Memory B cell (primary cell): ENCODE measurements around the gene KRTAP10-2.
"Not testable (repeated sequence)": the region's sequence is repeated elsewhere in the genome, so short reads cannot be mapped to it uniquely, and the experiment has no call there.

Experiments used
- ATAC-seq: fragments of 150-1000 bp; cut with Tn5 transposase; 2 replicates; pipeline ENCODE4 v1.10.0; 2021; ENCODE audit warnings: low read depth, mild to moderate bottlenecking, moderate library complexity
- DNase-seq, 2 donors: peaks; one replicate each; pipeline ENCODE4 v3.0.0; 2022; ENCODE audit warnings: low spot score in 2 of 2
- H3K27ac Mint-ChIP-seq: one replicate; pipeline ENCODE4 v1.8.0; 2022; ENCODE audit warnings: mild to moderate bottlenecking, moderate library complexity, mixed read lengths
- H3K27me3 Mint-ChIP-seq: one replicate; pipeline ENCODE4 v1.8.0; 2022; ENCODE audit warnings: mixed read lengths
- H3K36me3 Mint-ChIP-seq: one replicate; pipeline ENCODE4 v1.8.0; 2022; ENCODE audit warnings: mild to moderate bottlenecking, mixed read lengths
- H3K4me1 Mint-ChIP-seq: one replicate; pipeline ENCODE4 v1.8.0; 2022; ENCODE audit warnings: mixed read lengths
- H3K4me3 Mint-ChIP-seq: one replicate; pipeline ENCODE4 v1.8.0; 2022; ENCODE audit warnings: mild to moderate bottlenecking, moderate library complexity, mixed read lengths
- H3K9me3 Mint-ChIP-seq: one replicate; pipeline ENCODE4 v1.8.0; 2022; ENCODE audit warnings: mixed read lengths

Gene KRTAP10-2

GRCh38 chr21:44576025-44576420, 24.7 kb upstream of the KRTAP10-2 start:
- Mint-ChIP-seq H3K27ac (no peak overlapping the region), H3K27me3 (peaks cover 28% of the 10 kb centered on the region), H3K36me3 (peaks cover 10% of the 10 kb centered on the region), H3K9me3 (peaks cover 18% of the 10 kb centered on the region), H3K4me3 (no peak overlapping the region), H3K4me1 (peaks cover 2% of the 10 kb centered on the region)
- ATAC-seq (no peak), DNase-seq (no peak)

GRCh38 chr21:44575307-44576024, 24.2 kb upstream of the KRTAP10-2 start:
- peaks cover 2% of the 10 kb centered on the region for H3K4me1 Mint-ChIP-seq
- no peak overlapping the region for H3K27ac Mint-ChIP-seq
- peaks cover 16% of the 10 kb centered on the region for H3K9me3 Mint-ChIP-seq
- no peak for DNase-seq
- peaks cover 28% of the 10 kb centered on the region for H3K27me3 Mint-ChIP-seq
- peaks cover 11% of the 10 kb centered on the region for H3K36me3 Mint-ChIP-seq
- H3K4me3 Mint-ChIP-seq: no peak overlapping the region
- ATAC-seq: no peak

GRCh38 chr21:44574457-44575306, 23.4 kb upstream of the KRTAP10-2 start:
- DNase-seq (no peak), ATAC-seq (no peak)
- H3K36me3 Mint-ChIP-seq: peaks cover 7% of the 10 kb centered on the region
- H3K4me1 Mint-ChIP-seq: peaks cover 2% of the 10 kb centered on the region
- peaks cover 11% of the 10 kb centered on the region for H3K9me3 Mint-ChIP-seq
- no peak overlapping the region for H3K4me3 Mint-ChIP-seq
- H3K27ac Mint-ChIP-seq: no peak overlapping the region
- H3K27me3 Mint-ChIP-seq: peaks cover 24% of the 10 kb centered on the region

- peaks cover 22% of the 10 kb centered on the region for H3K27me3 Mint-ChIP-seq
- H3K4me3 Mint-ChIP-seq, H3K27ac Mint-ChIP-seq, H3K9me3 Mint-ChIP-seq, DNase-seq, H3K36me3 Mint-ChIP-seq, H3K4me1 Mint-ChIP-seq, ATAC-seq: not testable (repeated sequence)
These were observed 22.5 kb upstream of the KRTAP10-2 start, which contains the start of gene KRTAP10-4 for GRCh38 chr21:44573630-44574456. Gene KRTAP10-4, plus strand, starts transcription at chr21:44573729. Its CDS starts 30 bp downstream, at chr21:44573759.

- Mint-ChIP-seq H3K9me3 (peaks cover 9% of the 10 kb centered on the region), H3K4me3 (no peak overlapping the region), H3K36me3 (peaks cover 3% of the 10 kb centered on the region), H3K27me3 (peaks cover 22% of the 10 kb centered on the region), H3K27ac (no peak overlapping the region), H3K4me1 (peaks cover 2% of the 10 kb centered on the region)
- ATAC-seq (no peak), DNase-seq (no peak)
These were observed 21.8 kb upstream of the KRTAP10-2 start for GRCh38 chr21:44572959-44573583.

- Mint-ChIP-seq H3K4me3 (no peak overlapping the region), H3K9me3 (peaks cover 5% of the 10 kb centered on the region), H3K27me3 (peaks cover 19% of the 10 kb centered on the region), H3K4me1 (peaks cover 8% of the 10 kb centered on the region), H3K36me3 (peaks cover 3% of the 10 kb centered on the region), H3K27ac (no peak overlapping the region)
- ATAC-seq (no peak), DNase-seq (no peak)
These were observed 20.8 kb upstream of the KRTAP10-2 start for GRCh38 chr21:44571844-44572782.

GRCh38 chr21:44571296-44571695, 20.0 kb upstream of the KRTAP10-2 start:
- Mint-ChIP-seq H3K27ac (no peak overlapping the region), H3K4me3 (no peak overlapping the region), H3K4me1 (peaks cover 9% of the 10 kb centered on the region), H3K27me3 (peaks cover 19% of the 10 kb centered on the region), H3K9me3 (peaks cover 2% of the 10 kb centered on the region), H3K36me3 (peaks cover 1% of the 10 kb centered on the region)
- no peak for ATAC-seq
- no peak for DNase-seq

GRCh38 chr21:44569861-44570517, 18.7 kb upstream of the KRTAP10-2 start:
- ATAC-seq: no peak
- Mint-ChIP-seq H3K9me3 (peaks cover 2% of the 10 kb centered on the region), H3K36me3 (peaks cover 1% of the 10 kb centered on the region), H3K27me3 (peaks cover 15% of the 10 kb centered on the region), H3K4me1 (peaks cover 13% of the 10 kb centered on the region), H3K27ac (no peak overlapping the region), H3K4me3 (no peak overlapping the region)
- DNase-seq: no peak

GRCh38 chr21:44568667-44569556, 17.6 kb upstream of the KRTAP10-2 start:
- Mint-ChIP-seq H3K9me3 (peaks cover 2% of the 10 kb centered on the region), H3K27ac (peak overlapping the region; percentile 43), H3K36me3 (peaks cover 1% of the 10 kb centered on the region), H3K4me1 (peaks cover 15% of the 10 kb centered on the region), H3K4me3 (no peak overlapping the region), H3K27me3 (peaks cover 8% of the 10 kb centered on the region)
- ATAC-seq (no peak), DNase-seq (no peak)

GRCh38 chr21:44568261-44568660, 17.0 kb upstream of the KRTAP10-2 start:
- Mint-ChIP-seq H3K27me3 (peaks cover 8% of the 10 kb centered on the region), H3K36me3 (peaks cover 1% of the 10 kb centered on the region), H3K27ac (no peak overlapping the region), H3K4me3 (no peak overlapping the region), H3K9me3 (peaks cover 3% of the 10 kb centered on the region), H3K4me1 (peaks cover 15% of the 10 kb centered on the region)
- no peak for DNase-seq
- no peak for ATAC-seq

- Mint-ChIP-seq H3K27me3 (peaks cover 8% of the 10 kb centered on the region), H3K9me3 (peaks cover 7% of the 10 kb centered on the region), H3K27ac (peak overlapping the region; percentile 64), H3K4me1 (peaks cover 15% of the 10 kb centered on the region), H3K36me3 (peaks cover 3% of the 10 kb centered on the region), H3K4me3 (no peak overlapping the region)
- ATAC-seq: no peak
- no peak for DNase-seq
These were observed 16.3 kb upstream of the KRTAP10-2 start for GRCh38 chr21:44567481-44568171.
